GM19468 (cell line): ENCODE measurements around the gene TGFB1.
A peak's percentile ranks its signal among the peaks of the same experiment; 100 is the strongest.

Experiments used
- ATAC-seq: cut with Tn5 transposase; IDR thresholded peaks from one replicate; pipeline ENCODE4 v1.9.1; 2021; ENCODE audit warnings: mild to moderate bottlenecking, moderate library complexity, moderate number of reproducible peaks; ENCODE audit not compliant: unreplicated experiment; ENCODE audit errors: extremely low read depth

The TGFB1 gene

DNA sequence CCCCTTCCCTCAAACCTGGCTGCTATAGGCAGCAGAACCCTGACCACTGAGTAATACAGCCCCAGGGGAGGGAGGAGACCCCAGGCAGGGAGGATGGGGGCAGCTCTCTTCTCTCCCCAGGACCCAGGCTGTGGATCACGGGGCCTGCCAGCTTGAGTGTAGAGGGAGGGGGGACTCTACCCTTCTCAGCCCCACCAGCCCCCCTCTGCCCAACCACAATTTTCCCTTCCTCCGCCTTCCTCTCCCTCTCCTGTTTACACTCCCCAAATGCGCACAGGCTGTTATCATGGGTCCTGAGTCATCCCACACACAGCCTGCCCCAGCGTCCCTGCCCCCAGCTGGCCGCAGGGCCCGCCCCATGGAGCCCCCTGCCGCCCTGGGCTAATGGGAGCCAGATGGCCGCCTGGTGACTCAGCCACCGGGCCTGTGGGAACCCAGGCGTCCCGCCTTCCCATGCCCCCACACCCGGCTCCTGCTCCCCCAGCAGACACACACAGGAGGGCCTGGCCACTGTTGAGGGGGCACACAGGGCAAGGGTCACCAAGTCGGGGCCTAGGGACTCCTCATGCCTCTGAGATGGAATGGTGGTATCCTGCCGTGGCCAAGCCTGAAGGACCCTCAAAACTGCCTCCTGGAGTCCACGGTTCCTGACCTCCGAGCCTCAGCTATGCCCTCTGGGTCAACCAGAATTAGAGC is 30.1 kb downstream of the TGFB1 start:
- no peak for ATAC-seq

DNA sequence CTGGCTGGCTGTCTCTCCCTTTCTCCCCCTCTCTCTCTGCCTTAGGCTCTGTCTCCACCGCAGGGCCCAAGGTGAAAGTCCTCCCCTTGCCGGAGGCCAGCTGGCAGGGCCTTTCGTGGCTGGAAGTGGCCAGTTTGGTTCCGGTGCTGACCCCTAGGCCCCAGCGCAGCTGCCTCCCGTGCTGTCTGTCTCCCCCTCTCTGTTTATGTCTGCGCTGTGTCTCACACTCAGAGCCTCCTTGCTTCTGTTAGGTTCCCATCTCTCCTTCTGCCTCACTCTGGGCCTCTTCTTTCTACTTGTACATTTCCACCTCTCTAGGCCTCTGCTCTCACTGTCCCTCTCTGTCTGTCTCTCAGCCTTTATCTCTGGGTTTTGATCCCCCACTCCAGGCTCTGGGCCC is 30.7 kb downstream of the TGFB1 start:
- ATAC-seq: no peak

DNA sequence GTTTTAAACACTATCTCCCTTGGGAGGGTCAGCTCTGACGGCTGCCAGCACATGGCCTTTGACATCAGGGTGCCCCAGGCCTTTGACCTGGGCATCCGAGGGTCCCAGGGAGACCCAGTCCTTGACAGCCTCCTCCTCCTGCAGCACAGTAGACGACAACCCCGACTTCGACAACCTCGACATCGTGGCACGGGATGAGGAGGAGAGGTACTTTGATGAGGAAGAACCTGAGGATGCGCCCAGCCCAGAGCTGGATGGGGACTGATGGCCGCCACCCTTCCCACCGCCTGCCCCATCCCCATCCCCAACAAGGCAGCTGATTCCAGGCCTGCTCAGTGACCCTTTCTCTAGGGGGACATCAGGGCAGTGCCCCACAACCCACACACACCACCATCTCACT is 31.3 kb downstream of the TGFB1 start:
- ATAC-seq: no peak

DNA sequence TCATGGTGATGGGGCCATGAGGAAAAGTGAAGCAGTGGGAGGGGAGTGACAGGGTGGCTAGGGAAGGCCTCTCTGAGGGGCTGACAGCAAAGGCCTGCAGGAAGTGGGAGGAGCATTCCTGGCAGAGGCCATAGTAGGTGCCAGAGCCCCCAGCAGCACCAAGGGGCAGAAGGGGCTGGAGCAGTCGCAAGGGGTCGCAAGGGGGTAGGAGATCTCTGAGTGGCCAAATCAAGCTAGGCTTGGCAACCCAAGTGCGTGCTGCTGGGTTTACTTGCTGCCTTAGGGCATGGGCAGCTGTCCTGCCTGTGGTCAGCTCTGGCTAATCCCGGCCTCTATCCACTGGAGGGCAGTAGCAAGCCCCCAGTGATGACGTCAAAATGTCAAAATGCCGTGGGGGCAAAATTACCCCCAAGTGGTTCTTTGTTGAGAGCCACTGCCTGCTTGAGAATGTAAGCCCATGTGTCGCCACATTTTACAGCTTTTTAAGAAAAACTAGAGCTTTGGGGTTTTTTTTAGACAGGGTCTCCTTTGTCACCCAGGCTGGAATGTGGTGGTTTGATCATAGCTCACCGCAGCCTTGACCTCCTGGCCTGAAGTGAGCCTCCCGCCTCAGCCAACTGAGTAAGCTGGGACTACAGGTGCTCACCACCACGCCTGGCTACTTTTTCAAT is 32.0 kb downstream of the TGFB1 start:
- ATAC-seq: no peak

DNA sequence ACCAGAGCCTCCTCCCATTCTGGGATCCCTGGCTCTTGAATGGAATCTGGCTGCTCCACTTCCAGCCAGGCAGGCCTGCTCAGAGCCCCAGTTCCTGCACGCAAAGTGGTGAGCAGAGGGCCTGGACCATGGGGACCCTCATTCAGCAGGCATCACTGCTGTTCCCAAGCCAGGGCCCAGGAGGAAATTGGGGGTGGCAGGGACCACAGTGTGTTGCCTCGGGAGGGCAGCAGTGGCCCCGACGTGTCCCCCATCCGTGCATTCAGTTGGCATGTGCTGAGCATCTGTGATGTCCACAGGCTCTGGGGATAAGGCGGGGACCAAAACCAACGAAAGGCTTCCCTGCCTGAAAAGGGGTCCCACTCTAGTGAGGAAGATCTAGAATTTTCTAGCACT is 32.5 kb downstream of the TGFB1 start:
- ATAC-seq: no peak

DNA sequence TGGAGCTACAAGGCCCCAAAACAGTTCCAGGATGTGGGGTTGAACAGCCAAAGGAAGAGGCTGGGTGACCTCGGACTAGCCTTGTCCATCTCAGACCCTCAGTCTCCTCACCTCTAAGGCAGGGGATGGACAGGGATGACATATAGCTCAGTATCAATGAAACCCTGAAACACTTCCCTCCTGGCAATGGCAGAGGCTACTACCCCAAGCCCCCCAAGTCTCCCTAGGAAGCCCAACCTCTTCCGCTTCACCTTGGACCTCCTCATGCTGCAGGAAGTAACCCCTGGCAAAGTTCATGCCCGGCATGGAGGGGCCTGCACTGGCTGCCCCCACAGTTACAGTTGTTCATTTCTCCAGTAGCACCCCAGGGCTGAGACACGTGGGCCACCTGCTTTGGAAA is 33.2 kb downstream of the TGFB1 start:
- no peak for ATAC-seq

GRCh38 chr19:41320185-41320518 is 33.6 kb downstream of the TGFB1 start:
- ATAC-seq: no peak

GRCh38 chr19:41319500-41320184 is 34.1 kb downstream of the TGFB1 start:
- no peak for ATAC-seq

GRCh38 chr19:41318696-41319499 is 34.8 kb downstream of the TGFB1 start:
- no peak for ATAC-seq

DNA sequence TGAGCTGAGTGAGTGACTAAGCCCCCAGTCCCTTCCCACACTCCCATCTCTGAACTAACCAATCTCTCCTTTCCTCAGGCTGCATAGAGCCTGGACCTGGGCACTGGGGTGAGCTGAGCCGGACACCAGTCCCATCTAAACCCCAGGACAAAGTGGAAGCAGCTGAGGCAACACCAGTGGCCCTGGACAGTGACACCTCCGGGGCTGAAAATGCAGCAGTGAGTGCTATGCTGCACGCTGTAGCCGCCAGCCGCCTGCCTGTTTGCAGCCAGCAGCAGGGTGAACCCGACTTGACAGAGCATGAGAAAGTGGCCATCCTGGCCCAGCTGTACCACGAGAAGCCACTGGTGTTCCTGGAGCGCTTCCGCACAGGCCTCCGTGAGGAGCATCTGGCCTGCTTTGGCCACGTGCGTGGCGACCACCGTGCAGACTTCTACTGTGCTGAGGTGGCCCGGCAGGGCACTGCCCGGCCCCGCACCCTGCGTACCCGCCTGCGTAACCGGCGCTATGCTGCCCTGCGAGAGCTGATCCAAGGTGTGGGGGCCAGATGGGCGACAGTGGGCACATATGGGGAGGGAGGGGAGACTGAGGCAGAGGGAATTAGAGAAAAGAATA is 37.3 kb downstream of the TGFB1 start:
- ATAC-seq: no peak

DNA sequence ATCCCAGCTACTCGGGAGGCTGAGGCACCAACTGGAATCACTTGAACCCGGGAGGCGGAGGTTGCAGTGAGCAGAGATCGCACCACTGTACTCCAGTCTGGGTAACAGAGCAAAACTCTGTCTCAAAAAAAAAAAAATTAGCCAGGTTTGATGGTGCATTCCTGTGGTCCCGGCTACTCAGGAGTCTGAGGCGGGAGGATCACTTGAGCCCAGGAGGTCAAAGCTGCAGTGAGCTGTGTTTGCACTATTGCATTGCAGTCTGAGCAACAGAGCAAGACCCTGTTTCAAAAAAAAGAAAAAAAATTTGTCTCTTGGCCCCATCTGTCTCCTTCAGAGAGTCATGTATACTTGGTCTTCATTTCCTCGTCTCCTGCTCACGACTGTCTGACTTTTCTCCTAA is 42.1 kb downstream of the TGFB1 start:
- ATAC-seq: no peak

- no peak for ATAC-seq
These were observed 42.6 kb downstream of the TGFB1 start for GRCh38 chr19:41311072-41311471.

GRCh38 chr19:41310033-41310831 is 43.5 kb downstream of the TGFB1 start, which contains the start of gene CCDC97:
CCDC97 (plus strand) TSS chr19:41310172; CDS start chr19:41310311, 139 bp downstream.
- peak; percentile 45 for ATAC-seq

GRCh38 chr19:41309180-41310032 is 44.3 kb downstream of the TGFB1 start:
- ATAC-seq: no peak

DNA sequence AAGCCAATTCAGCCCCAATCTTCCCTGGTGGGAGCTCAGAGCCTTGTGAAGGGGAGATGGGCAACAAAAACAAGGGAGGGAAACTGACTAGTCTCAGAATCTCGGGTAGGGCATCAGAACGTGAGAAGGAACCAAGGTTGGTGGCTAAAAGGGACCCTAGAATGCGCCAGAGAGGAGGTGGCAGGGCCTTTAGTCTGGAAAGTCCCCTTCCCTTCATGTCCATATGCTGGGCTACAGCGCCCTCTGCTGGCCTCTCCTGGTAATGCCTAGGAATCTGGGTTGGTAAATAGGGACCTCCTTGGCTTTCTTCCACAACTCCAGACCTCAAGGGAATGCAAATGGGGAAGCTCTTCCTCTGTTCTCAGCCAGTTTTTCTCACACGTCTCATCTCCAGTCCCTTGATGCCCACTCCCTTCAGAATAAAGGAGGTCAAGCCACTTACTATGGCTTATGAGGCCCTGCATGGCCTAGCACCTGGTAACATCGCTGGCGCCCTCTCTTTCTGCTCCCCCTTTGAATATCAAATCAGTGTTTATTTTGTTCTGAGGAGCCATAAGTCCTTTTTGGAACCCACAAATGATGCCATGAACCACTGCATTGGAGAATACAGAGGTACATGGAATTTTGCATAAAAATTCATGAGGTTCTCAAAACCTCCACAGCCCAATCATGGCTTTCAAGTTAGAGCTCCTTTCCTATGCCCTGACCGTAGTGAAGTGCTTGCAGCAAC is 45.1 kb downstream of the TGFB1 start:
- ATAC-seq: no peak

DNA sequence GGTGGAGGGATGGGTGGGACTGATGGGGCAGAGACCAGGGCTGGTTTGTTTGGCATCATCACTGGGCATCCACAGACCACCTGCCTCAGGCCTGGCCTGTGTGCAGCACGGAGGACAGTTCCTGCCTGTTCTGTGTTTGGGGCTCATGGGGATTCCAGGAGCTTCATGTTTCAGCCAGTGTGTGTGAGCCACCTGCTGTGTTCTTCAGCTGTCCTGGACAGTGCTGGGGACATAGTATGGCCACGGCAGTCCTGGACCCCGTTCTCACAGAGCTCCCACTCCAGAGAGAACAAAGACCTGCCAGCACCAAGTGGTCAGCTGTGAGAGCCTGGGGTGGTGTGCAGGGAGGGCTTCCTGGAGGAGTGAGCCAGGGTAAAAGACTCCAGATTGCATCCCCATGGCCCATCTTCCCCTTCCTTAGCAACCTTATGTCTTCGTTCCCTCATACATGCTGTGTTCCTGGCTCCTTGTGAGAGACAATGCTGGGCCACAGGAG is 45.7 kb downstream of the TGFB1 start:
- ATAC-seq: no peak

GRCh38 chr19:41307090-41307875 is 46.4 kb downstream of the TGFB1 start:
- ATAC-seq: no peak
